K562 (cell line): ENCODE measurements around the gene PPP1R14D. TPM values are rescaled to one million over a fixed set of nuclear protein-coding genes. Genes with fewer than 3 reads are reported as not detected.

Experiments
- ZBTB40 ChIP-seq, 2 experiments: fragments of 450-650 bp in 1 of 2; sonication (generic) in 1 of 2; formaldehyde crosslinking in 1 of 2; IDR thresholded peaks; 2 replicates each; pipeline versions ENCODE4 v1.7.1 to v1.9.0; 2016 to 2022; ENCODE audit warnings: inconsistent platforms in 1 of 2, mild to moderate bottlenecking in 1 of 2, missing genetic modification reagents in 1 of 2
- ZKSCAN3 ChIP-seq: fragments of 250-450 bp; sonication (Bioruptor Pico); IDR thresholded peaks from 2 replicates; pipeline ENCODE4 v1.4.0; 2020
- polyA plus RNA-seq, 8 experiments: library from polyadenylated mRNA; depleted of rRNA in 4 of 8; stranded (reverse) in 5 of 8; unstranded in 3 of 8; fragments of >200 nt; fragmentation: Nextera tagmentation in 2 of 8; fragmentation: Illumina TruSeq in 1 of 8; extraction: Ambion mirVana in 2 of 8; extraction: Trizol in 1 of 8; gene quantifications; 2 replicates each; pipeline versions ENCODE4 v1.2.1 to v1.2.3, GENCODE V29; 2011 to 2014; ENCODE audit warnings: inconsistent platforms in 1 of 8, missing spikeins in 1 of 8
- total RNA-seq, 7 experiments: library from RNA; depleted of rRNA in 6 of 7; stranded (reverse); fragments of >200 nt in 6 of 7; fragmentation: Illumina TruSeq in 2 of 7; extraction: Trizol in 2 of 7; gene quantifications; 2 replicates each; pipeline versions ENCODE4 v1.2.1 to v1.2.3, GENCODE V29; 2011 to 2021; ENCODE audit warnings: low replicate concordance in 1 of 7

Gene PPP1R14D
- total and polyA plus RNA-seq, 9 of the 15 experiments (the other 6 are each of a cell fraction or from before 2014, with no cell fraction given): 0.11 to 0.18 TPM; not detected in 7

GRCh38 chr15:40853241-40853890 is 24.9 kb upstream of the PPP1R14D start (continued):
- TF ChIP-seq ZBTB40 (IDR thresholded peaks at IDR 0.05) (no peak), ZBTB40 (CRISPR knock-in tag; IDR thresholded peaks at IDR 0.05) (no peak), ZKSCAN3 (CRISPR knock-in tag) (no peak)
